A673 (cell line): ENCODE data around the gene BBX. TPM values are rescaled to one million over a fixed set of nuclear protein-coding genes. Genes with fewer than 3 reads are reported as not detected.

Experiments used
- BruUV-seq: library from RNA; stranded (reverse); fragments of 400-500 nt; replicated peaks from 2 replicates; lab custom pipeline; 2021; lab: Mats Ljungman, UMichigan
- CTCF ChIA-PET: fragments of 300-600 bp; sonication (Branson Sonifier 250); formaldehyde crosslinking; loops from one replicate; lab custom pipeline; 2022; ENCODE audit warnings: antibody characterized with exemption; lab: Charles Lee
- POLR2A ChIA-PET: fragments of 300-600 bp; sonication (Branson Sonifier 250); formaldehyde crosslinking; loops from one replicate; lab custom pipeline; 2022; ENCODE audit warnings: antibody characterized with exemption; ENCODE audit not compliant: low non-redundant PET; lab: Charles Lee
- DNase-seq: peaks from one replicate; pipeline ENCODE4 v3.0.0-alpha.2; 2015; ENCODE audit warnings: low spot score
- H3K27ac ChIP-seq: fragments of 200-600 bp; sonication (generic); 2 replicates; pipeline ENCODE4 v1.5.1; 2016; ENCODE audit warnings: mixed run types, low read depth, mild to moderate bottlenecking, mixed read lengths, antibody characterized with exemption, low read length; ENCODE audit not compliant: poor library complexity, severe bottlenecking
- H3K27me3 ChIP-seq: fragments of 200-600 bp; sonication (generic); replicated peaks from 2 replicates; pipeline ENCODE4 v1.6.1; 2017; ENCODE audit warnings: mixed run types, low read depth, mild to moderate bottlenecking, mixed read lengths, antibody characterized with exemption, low read length; ENCODE audit not compliant: insufficient read depth, poor library complexity
- H3K36me3 ChIP-seq: fragments of 200-600 bp; sonication (generic); 2 replicates; pipeline ENCODE4 v1.6.1; 2016; ENCODE audit warnings: mixed run types, mild to moderate bottlenecking, mixed read lengths, antibody characterized with exemption, low read length; ENCODE audit not compliant: insufficient read depth, poor library complexity, severe bottlenecking
- H3K4me1 ChIP-seq: fragments of 200-600 bp; sonication (generic); 2 replicates; pipeline ENCODE4 v1.6.1; 2017; ENCODE audit warnings: mixed run types, mild to moderate bottlenecking, mixed read lengths, antibody characterized with exemption, low read length; ENCODE audit not compliant: insufficient read depth, poor library complexity, severe bottlenecking
- H3K4me3 ChIP-seq: fragments of 200-600 bp; sonication (generic); 2 replicates; pipeline ENCODE4 v1.5.1; 2016; ENCODE audit warnings: low read depth, mixed run types, mild to moderate bottlenecking, mixed read lengths, low read length; ENCODE audit not compliant: poor library complexity, severe bottlenecking
- H3K9me3 ChIP-seq: fragments of 200-600 bp; sonication (generic); 2 replicates; pipeline ENCODE4 v1.6.1; 2016; ENCODE audit warnings: mixed run types, low read depth, mild to moderate bottlenecking, mixed read lengths, antibody characterized with exemption, low read length; ENCODE audit not compliant: poor library complexity, severe bottlenecking
- EZH2 ChIP-seq: fragments of 200-600 bp; sonication (generic); IDR thresholded peaks from 2 replicates; pipeline ENCODE4 v1.6.1; 2017; ENCODE audit warnings: borderline replicate concordance, low read depth, mild to moderate bottlenecking, mixed read lengths, antibody characterized with exemption, low read length; ENCODE audit not compliant: poor library complexity, severe bottlenecking
- intact Hi-C: fragments of 100-400 bp; cut with micrococcal nuclease; formaldehyde crosslinking; loops from one replicate; pipeline ENCODE4 v1.10.0; 2022; ENCODE audit not compliant: unreplicated experiment
- total RNA-seq: library from RNA; stranded (reverse); gene quantifications from 2 replicates; pipeline ENCODE4 v1.2.3, GENCODE V29; 2021
- TF ChIP-seq, protein P1 (sequence below): fragments of 300-800, 200-600 bp; sonication (generic); conservative IDR thresholded peaks from 2 replicates; pipeline ENCODE4 v1.5.1; 2017; ENCODE audit warnings: low read depth, mild to moderate bottlenecking, antibody characterized with exemption, low read length, moderate library complexity, mixed read lengths

Gene BBX
- total RNA-seq, 1 experiment from 2014 or later: 28.9 TPM

DNA sequence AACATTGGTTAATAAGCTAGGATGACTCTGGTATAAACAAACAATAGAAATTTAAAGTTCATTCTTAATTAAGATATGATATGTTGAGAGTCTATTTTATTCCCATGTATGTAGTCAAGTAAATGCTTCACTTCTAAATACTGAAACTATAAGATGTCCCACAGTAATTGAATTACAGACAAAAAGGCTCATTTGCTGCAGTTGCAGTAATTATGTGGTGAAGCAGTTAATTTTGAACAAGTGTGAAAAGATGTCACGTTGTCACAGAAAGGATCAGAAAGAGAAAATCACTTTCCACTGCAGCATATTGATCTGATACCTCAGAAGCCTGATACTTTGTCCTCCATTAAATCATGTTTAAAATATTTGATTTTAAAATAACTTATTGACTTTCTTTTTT lies 159.8 kb downstream of the BBX start:
- TF ChIP-seq, protein P1, sequence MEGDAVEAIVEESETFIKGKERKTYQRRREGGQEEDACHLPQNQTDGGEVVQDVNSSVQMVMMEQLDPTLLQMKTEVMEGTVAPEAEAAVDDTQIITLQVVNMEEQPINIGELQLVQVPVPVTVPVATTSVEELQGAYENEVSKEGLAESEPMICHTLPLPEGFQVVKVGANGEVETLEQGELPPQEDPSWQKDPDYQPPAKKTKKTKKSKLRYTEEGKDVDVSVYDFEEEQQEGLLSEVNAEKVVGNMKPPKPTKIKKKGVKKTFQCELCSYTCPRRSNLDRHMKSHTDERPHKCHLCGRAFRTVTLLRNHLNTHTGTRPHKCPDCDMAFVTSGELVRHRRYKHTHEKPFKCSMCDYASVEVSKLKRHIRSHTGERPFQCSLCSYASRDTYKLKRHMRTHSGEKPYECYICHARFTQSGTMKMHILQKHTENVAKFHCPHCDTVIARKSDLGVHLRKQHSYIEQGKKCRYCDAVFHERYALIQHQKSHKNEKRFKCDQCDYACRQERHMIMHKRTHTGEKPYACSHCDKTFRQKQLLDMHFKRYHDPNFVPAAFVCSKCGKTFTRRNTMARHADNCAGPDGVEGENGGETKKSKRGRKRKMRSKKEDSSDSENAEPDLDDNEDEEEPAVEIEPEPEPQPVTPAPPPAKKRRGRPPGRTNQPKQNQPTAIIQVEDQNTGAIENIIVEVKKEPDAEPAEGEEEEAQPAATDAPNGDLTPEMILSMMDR: no peak
- TF ChIP-seq EZH2: no peak
- H3K4me1 ChIP-seq: no peaks in the 10 kb centered on the region
- H3K9me3 ChIP-seq: no peaks in the 10 kb centered on the region
- no peak for DNase-seq
- intact Hi-C loops: loop anchor here (10.0 kb wide), 1 partner anchor 162 kb away; no protein-coding TSS in a partner anchor
- no peak overlapping the region for H3K27ac ChIP-seq
- ChIA-PET CTCF (no interaction called here), POLR2A (no interaction called here)
- BruUV-seq: no TSS peak
- H3K36me3 ChIP-seq: no peaks in the 10 kb centered on the region
- no peak overlapping the region for H3K4me3 ChIP-seq
- no peaks in the 10 kb centered on the region for H3K27me3 ChIP-seq

DNA sequence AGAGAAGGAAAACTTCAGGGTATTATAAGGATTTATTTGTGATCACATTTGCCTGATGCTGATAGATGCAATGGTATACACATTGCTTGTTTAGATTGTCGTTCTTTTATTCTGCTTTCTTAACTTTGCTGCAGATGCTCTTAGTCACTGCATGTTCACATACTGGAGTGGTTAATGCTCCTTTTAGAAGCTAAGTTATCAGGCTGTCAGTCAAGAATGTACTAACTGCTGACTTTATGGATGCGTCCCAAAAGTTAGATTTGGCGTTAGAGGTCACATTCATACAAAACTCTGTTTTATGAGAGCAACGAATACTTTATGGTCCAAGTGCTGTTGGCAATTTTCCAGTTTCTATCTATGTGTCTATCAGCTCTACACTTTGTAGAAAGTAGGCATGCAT lies 160.7 kb downstream of the BBX start:
- intact Hi-C loops: loop anchor here (10.0 kb wide), 1 partner anchor 161 kb away; no protein-coding TSS in a partner anchor
- Histone ChIP-seq H3K36me3 (no peaks in the 10 kb centered on the region), H3K9me3 (no peaks in the 10 kb centered on the region), H3K27me3 (no peaks in the 10 kb centered on the region), H3K4me3 (no peak overlapping the region), H3K4me1 (no peaks in the 10 kb centered on the region), H3K27ac (no peak overlapping the region)
- DNase-seq: no peak
- POLR2A ChIA-PET: no interaction called here
- CTCF ChIA-PET: no interaction called here
- no TSS peak for BruUV-seq
- TF ChIP-seq, protein P1: no peak
- no peak for TF ChIP-seq EZH2

DNA sequence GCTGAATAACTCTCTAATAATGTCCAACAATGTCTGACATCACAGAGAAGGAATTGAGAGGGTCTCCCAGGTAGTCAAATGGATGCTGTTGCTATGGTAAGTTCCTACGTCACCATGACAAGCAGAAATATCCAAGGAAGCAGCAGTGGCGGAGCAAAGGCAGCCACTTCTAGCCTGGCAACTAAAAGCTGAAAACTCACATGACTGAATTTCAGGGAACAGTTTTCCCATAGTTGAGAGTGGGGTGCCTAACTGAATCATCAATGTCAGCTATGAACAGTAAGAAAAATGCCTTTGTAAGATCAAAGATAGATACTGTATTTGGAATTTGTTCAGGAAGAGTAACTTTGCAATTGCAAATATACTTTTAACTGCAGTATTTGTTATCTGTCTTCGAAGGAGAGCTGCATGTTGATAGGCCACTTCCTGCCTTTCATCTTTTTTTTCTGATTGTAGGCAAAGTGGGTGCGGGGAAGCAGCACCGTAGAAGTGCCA lies 161.7 kb downstream of the BBX start:
- no peak for DNase-seq
- no peak overlapping the region for H3K27ac ChIP-seq
- no peaks in the 10 kb centered on the region for H3K9me3 ChIP-seq
- H3K36me3 ChIP-seq: no peaks in the 10 kb centered on the region
- POLR2A ChIA-PET: no interaction called here
- no peak for TF ChIP-seq EZH2
- TF ChIP-seq, protein P1: no peak
- H3K4me1 ChIP-seq: no peaks in the 10 kb centered on the region
- H3K4me3 ChIP-seq: no peak overlapping the region
- H3K27me3 ChIP-seq: no peaks in the 10 kb centered on the region
- no TSS peak for BruUV-seq
- intact Hi-C loops: loop anchor here (10.0 kb wide), 1 partner anchor 160 kb away; no protein-coding TSS in a partner anchor
- CTCF ChIA-PET: no interaction called here
